Small intestine (tissue), 7 donors: ENCODE data around the gene STAG1. TPM values are rescaled to one million over a fixed set of nuclear protein-coding genes. Genes with fewer than 3 reads are reported as not detected.
"Not testable (repeated sequence)": the region's sequence is repeated elsewhere in the genome, so short reads cannot be mapped to it uniquely, and the experiment has no call there.

Source experiments
- DNase-seq, 2 donors: peaks; one replicate each; pipeline versions ENCODE4 v3.0.0 to v3.0.0-alpha.2; 2013
- FAIRE-seq: peaks from 2 replicates; lab custom pipeline; 2012; peaks lifted over from hg19 to GRCh38; lab: Jason Lieb, UNC
- H3K27ac ChIP-seq, 3 donors: one replicate each; pipeline ENCODE4 v1.5.1; 2013; ENCODE audit warnings: low read length in 2 of 3, mild to moderate bottlenecking in 2 of 3, control low read depth in 1 of 3, inconsistent platforms in 1 of 3, low read depth in 1 of 3, moderate library complexity in 1 of 3
- H3K27me3 ChIP-seq, 3 donors: one replicate each; pipeline ENCODE4 v1.6.1; 2013; ENCODE audit warnings: low read length in 3 of 3, inconsistent platforms in 1 of 3; ENCODE audit not compliant: control insufficient read depth in 3 of 3, insufficient read depth in 3 of 3
- H3K36me3 ChIP-seq, 3 donors: one replicate each; pipeline ENCODE4 v1.6.1; 2013; ENCODE audit warnings: low read length in 3 of 3, inconsistent platforms in 1 of 3, low read depth in 1 of 3, mild to moderate bottlenecking in 1 of 3, moderate library complexity in 1 of 3; ENCODE audit not compliant: control insufficient read depth in 3 of 3, insufficient read depth in 2 of 3
- H3K4me1 ChIP-seq, 3 donors: one replicate each; pipeline ENCODE4 v1.6.1; 2013; ENCODE audit warnings: low read length in 2 of 3, inconsistent platforms in 1 of 3, low read depth in 1 of 3, mild to moderate bottlenecking in 1 of 3, moderate library complexity in 1 of 3; ENCODE audit not compliant: control insufficient read depth in 3 of 3, insufficient read depth in 2 of 3
- H3K4me3 ChIP-seq, 3 donors: one replicate each; pipeline ENCODE4 v1.5.1; 2013; ENCODE audit warnings: low read length in 3 of 3, control low read depth in 1 of 3, inconsistent platforms in 1 of 3, low read depth in 1 of 3, mild to moderate bottlenecking in 1 of 3, moderate library complexity in 1 of 3
- H3K9me3 ChIP-seq, 2 donors: one replicate each; pipeline ENCODE4 v1.6.1; 2013; ENCODE audit warnings: low read depth in 1 of 2, low read length in 1 of 2; ENCODE audit not compliant: control insufficient read depth in 2 of 2, insufficient read depth in 1 of 2
- WGBS, 3 donors: extraction: QIAGEN DNeasy Blood & Tissue Kit; methylation state at CpG; one replicate each; pipeline ENCODE4 v1.1.7; 2013; 5-methylcytosine and 5-hydroxymethylcytosine counted together
- polyA plus RNA-seq, 4 donors: library from polyadenylated mRNA; stranded (reverse) in 3 of 4; unstranded in 1 of 4; fragments of 200-250 nt in 3 of 4; fragments of 120-200 nt in 1 of 4; gene quantifications; one replicate each; pipeline versions ENCODE4 v1.2.1 to v1.2.3, GENCODE V29; 2013
- donor health status: healthy with polysubstance abuse.
- donor health status: control.
- donor health status: control.
- donor health status: Bipolar disorder and iron deficiency.
- donor health status: healthy.

The STAG1 gene
- polyA plus RNA-seq, 4 donors, result 10.0 to 29.9 (median 11.4) TPM

DNA sequence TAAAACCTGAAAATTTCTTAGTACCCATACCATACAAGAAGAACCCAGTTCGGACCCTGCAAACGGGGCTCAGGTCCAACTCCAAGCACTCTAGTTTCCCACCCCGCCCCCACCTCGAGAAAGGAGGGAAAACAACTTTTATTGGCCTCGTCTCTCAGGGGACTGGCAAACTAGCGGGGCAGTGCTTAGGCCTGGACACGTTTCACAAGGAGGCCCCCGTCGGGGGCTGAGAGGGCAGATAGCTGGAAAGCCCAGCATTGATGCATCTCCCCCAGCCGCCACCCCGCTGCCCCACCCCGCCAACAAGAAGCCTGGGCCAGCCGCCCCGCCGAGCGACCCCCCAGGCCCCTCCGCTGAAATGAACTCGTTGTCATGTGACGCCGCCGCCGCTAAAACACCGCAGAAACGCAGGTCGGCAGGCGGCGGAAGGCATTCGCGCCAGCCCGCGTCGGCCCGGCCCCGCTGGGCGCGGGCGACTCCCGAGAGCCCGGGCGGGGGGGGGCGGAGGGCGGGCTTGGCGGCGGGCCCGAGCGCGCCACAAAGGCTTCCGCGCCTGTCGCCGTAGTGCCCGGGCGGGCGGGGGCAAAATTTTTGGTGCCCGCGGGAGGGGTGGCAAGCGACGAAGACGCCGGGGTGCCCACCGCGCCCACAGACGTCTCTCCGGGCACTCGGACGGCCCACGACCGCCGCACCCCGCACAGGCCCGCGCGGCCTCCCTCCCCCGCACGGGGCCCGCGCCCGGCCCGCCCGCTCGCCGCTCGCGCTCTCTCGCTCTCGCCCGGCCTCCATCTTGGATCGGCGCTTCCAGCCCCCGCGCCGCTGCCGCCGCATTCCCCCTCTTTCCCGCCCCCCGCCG lies 634 bp downstream of the STAG1 start:
- peak overlapping the region; percentile 61 to 95 (median 67) for H3K4me3 ChIP-seq
- DNase-seq (peak; percentile 69 to 87), FAIRE-seq (no peak)
- H3K27ac ChIP-seq, result peak overlapping the region; percentile 84 to 99 (median 87)
- peaks cover 4 to 20% (median 6%) of the 10 kb centered on the region in 3 donors for H3K4me1 ChIP-seq
- H3K27me3 ChIP-seq, result no peaks in the 10 kb centered on the region
- H3K36me3 ChIP-seq, result peaks cover 0 to 2% (median 0%) of the 10 kb centered on the region in 3 donors
- no peaks in the 10 kb centered on the region for H3K9me3 ChIP-seq
- WGBS, 3 donors, result 0 to 1% (median 0%) methylated on average over 52 to 97 of the region's 97 CpGs

- H3K4me1 ChIP-seq, result peaks cover 4 to 20% (median 6%) of the 10 kb centered on the region in 3 donors
- FAIRE-seq (no peak), DNase-seq (peak in 1 of 2 donors; percentile 26)
- no peaks in the 10 kb centered on the region for H3K27me3 ChIP-seq
- peak overlapping the region; percentile 61 to 95 (median 67) for H3K4me3 ChIP-seq
- no peaks in the 10 kb centered on the region for H3K9me3 ChIP-seq
- H3K27ac ChIP-seq, result peak overlapping the region; percentile 83 to 99 (median 84)
- WGBS, 3 donors, result 0 to 2% (median 1%) methylated on average over 9 of the region's 9 CpGs
- peaks cover 0 to 2% (median 0%) of the 10 kb centered on the region in 3 donors for H3K36me3 ChIP-seq
Measured at GRCh38 chr3:136750897-136751315, 1.3 kb downstream of the STAG1 start.

GRCh38 chr3:136750209-136750896 lies 1.8 kb downstream of the STAG1 start:
- Histone ChIP-seq H3K4me1 (peaks cover 4 to 20% (median 6%) of the 10 kb centered on the region in 3 donors), H3K4me3 (peak overlapping the region in 2 of 3 donors; percentile 36 to 61), H3K36me3 (peaks cover 0 to 4% (median 0%) of the 10 kb centered on the region in 3 donors), H3K27me3 (no peaks in the 10 kb centered on the region), H3K9me3 (no peaks in the 10 kb centered on the region), H3K27ac (peak overlapping the region; percentile 5 to 84 (median 59))
- DNase-seq (peak; percentile 38 to 45), FAIRE-seq (no peak)
- WGBS, 3 donors, result 2 to 6% (median 2%) methylated on average over 8 of the region's 8 CpGs

GRCh38 chr3:136749602-136750001 lies 2.6 kb downstream of the STAG1 start:
- H3K27me3 ChIP-seq, H3K4me3 ChIP-seq, H3K36me3 ChIP-seq, FAIRE-seq, H3K9me3 ChIP-seq, DNase-seq: not testable (repeated sequence)
- 70 to 74% (median 71%) methylated on average over 6 of the region's 6 CpGs for WGBS, 3 donors
- H3K4me1 ChIP-seq, result peaks cover 4 to 20% (median 6%) of the 10 kb centered on the region in 3 donors
- H3K27ac ChIP-seq, result peak overlapping the region in 1 of 3 donors; percentile 84

DNA sequence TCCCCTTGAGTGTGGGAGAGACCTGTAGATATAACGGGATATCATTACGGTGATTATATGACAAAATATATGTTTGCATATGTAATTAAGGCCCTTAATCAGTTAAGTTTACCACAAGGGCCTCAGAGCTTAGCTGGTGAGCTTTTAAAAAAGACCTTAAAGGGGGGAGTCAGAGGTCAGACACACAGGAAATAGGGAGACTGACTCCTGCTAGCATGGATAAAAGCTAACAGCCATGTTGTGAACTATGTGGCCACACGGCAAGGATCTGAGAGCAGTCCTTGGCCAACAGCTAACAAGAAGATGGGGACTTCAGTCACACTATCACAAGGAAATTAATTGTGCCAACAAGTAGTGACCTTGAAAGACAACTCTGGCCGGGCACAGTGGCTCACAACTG lies 3.1 kb downstream of the STAG1 start:
- 16 to 52% (median 28%) methylated on average over 4 of the region's 4 CpGs for WGBS, 3 donors
- H3K4me1 ChIP-seq, result peaks cover 4 to 20% (median 6%) of the 10 kb centered on the region in 3 donors
- H3K36me3 ChIP-seq, result peaks cover 0 to 5% (median 0%) of the 10 kb centered on the region in 3 donors
- H3K4me3 ChIP-seq, result no peak overlapping the region
- no peaks in the 10 kb centered on the region for H3K27me3 ChIP-seq
- H3K9me3 ChIP-seq, result peaks cover 0 to under 1% of the 10 kb centered on the region in 2 donors
- no peak overlapping the region for H3K27ac ChIP-seq
- DNase-seq, result peak in 1 of 2 donors; percentile 57
- no peak for FAIRE-seq

DNA sequence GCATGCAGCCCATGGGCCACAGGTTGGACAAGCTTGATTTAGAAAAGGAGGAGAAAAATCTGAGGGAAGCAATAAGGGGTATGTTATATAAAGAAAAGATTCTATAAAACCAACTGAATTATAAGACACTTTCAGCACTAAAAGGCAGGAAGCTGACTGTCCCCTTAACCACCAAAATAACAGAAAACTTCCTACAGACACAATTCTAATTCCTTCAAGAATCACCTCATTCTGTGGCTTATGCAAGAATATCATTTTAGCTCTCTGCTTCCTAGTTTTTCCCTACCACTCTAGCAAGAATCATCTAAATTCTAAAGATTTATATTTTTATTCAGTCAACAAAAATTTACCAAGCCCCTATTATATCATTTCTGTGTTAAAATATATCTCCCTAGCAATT lies 6.3 kb downstream of the STAG1 start:
- Histone ChIP-seq H3K27ac (no peak overlapping the region), H3K9me3 (peaks cover 0 to 7% of the 10 kb centered on the region in 2 donors), H3K36me3 (peaks cover 0 to 10% (median 0%) of the 10 kb centered on the region in 3 donors), H3K4me3 (no peak overlapping the region), H3K27me3 (no peaks in the 10 kb centered on the region), H3K4me1 (peaks cover 0 to 10% (median 2%) of the 10 kb centered on the region in 3 donors)
- FAIRE-seq (no peak), DNase-seq (no peak)

DNA sequence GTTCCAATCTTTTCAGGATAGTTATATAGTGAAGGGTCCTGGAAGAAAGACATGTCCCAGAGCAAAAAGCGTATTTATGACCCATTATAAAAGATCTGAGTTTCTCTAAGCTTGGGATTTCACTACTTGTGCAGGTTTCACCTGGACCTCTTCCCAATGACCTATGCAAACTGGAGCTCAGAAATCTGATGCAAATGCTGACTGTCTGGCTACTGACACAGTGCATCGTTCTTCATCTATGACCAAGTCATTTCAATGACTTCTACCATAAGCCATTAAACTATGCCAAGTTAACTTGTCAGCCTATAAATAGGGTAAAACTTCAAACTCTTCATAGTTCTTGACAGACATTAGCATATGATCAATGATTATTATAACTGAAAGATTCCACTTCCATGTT lies 11.1 kb downstream of the STAG1 start:
- 90 to 94% (median 91%) methylated on average over 2 of the region's 2 CpGs for WGBS, 3 donors
- no peaks in the 10 kb centered on the region for H3K27me3 ChIP-seq
- peaks cover 0 to 7% of the 10 kb centered on the region in 2 donors for H3K9me3 ChIP-seq
- H3K27ac ChIP-seq, result no peak overlapping the region
- FAIRE-seq (no peak), DNase-seq (no peak)
- H3K4me3 ChIP-seq, result no peak overlapping the region
- no peaks in the 10 kb centered on the region for H3K4me1 ChIP-seq
- peaks cover 0 to 16% (median 0%) of the 10 kb centered on the region in 3 donors for H3K36me3 ChIP-seq

GRCh38 chr3:136740351-136740958 lies 11.7 kb downstream of the STAG1 start:
- H3K27me3 ChIP-seq, result no peaks in the 10 kb centered on the region
- H3K4me3 ChIP-seq, result no peak overlapping the region
- H3K36me3 ChIP-seq, result peaks cover 0 to 20% (median 0%) of the 10 kb centered on the region in 3 donors
- H3K9me3 ChIP-seq, result peaks cover 0 to 7% of the 10 kb centered on the region in 2 donors
- DNase-seq, result no peak
- H3K27ac ChIP-seq, result no peak overlapping the region
- H3K4me1 ChIP-seq, result no peaks in the 10 kb centered on the region
- 86 to 92% (median 89%) methylated on average over 7 of the region's 7 CpGs for WGBS, 3 donors
- FAIRE-seq, result no peak
